Neural cell (in vitro differentiated cells): Measurements from ENCODE around the gene ITGB1BP1.

ENCODE experiments used
- CTCF ChIP-seq: fragments of 450-650 bp; IDR thresholded peaks from 2 replicates; pipeline ENCODE4 v1.5.1; 2014; ENCODE audit warnings: antibody characterized with exemption, mild to moderate bottlenecking, moderate library complexity; ENCODE audit not compliant: poor library complexity, severe bottlenecking
- MXI1 ChIP-seq: fragments of 450-650 bp; conservative IDR thresholded peaks from 2 replicates; pipeline ENCODE4 v1.6.1; 2014; ENCODE audit warnings: antibody characterized with exemption, mild to moderate bottlenecking; ENCODE audit not compliant: poor library complexity, severe bottlenecking
- POLR2AphosphoS5 ChIP-seq: IDR thresholded peaks from 2 replicates; pipeline ENCODE4 v1.6.1; 2012
- REST ChIP-seq: IDR thresholded peaks from 2 replicates; pipeline ENCODE4 v1.6.1; 2012; ENCODE audit warnings: borderline replicate concordance

GRCh38 chr2:9380702-9381628, 42.4 kb downstream of the ITGB1BP1 start:
- TF ChIP-seq CTCF (no peak), REST (no peak), POLR2AphosphoS5 (no peak), MXI1 (no peak)
